ENCODE data around the gene CCDC102B. TPM values are rescaled to one million over a fixed set of nuclear protein-coding genes. Genes with fewer than 3 reads are reported as not detected.
A peak's percentile ranks its signal among the peaks of the same experiment; 100 is the strongest.
"Not testable (repeated sequence)": the region's sequence is repeated elsewhere in the genome, so short reads cannot be mapped to it uniquely, and the experiment has no call there.

The CCDC102B gene
- total and polyA plus RNA-seq, 2 experiments from 2014 or later, result 8.9 to 13.0 TPM

DNA sequence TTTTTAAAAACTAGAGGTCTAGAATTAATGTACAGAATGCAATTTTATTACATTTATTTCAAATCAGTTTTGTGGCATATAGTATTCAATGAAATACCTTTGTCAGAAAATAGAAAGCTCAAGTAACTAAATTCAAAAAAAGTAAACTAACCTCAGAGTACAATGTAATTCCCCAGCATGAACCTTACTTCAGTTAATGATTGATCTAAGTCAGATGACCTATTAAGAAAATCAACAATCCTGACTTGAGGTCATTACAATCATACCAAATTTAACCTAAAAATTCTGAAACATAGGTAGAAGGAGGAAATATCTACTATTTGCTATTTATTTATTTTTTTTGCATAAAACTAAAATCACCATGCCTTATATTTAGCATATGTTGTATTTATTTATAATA is 142.9 kb downstream of the CCDC102B start:
- no peaks in the 10 kb centered on the region for H3K36me3 ChIP-seq
- H3K4me3 ChIP-seq, result no peak overlapping the region
- H3K9me3 ChIP-seq (ENCODE audit: low read depth), result no peaks in the 10 kb centered on the region
- H3K4me1 ChIP-seq (ENCODE audit: low read depth), result peaks cover 6% of the 10 kb centered on the region
- DNase-seq (ENCODE audit: low read depth in 1 of 2, low spot score in 1 of 2), result no peak
- H3K27ac ChIP-seq, result no peak overlapping the region
- TF ChIP-seq, protein P1, sequence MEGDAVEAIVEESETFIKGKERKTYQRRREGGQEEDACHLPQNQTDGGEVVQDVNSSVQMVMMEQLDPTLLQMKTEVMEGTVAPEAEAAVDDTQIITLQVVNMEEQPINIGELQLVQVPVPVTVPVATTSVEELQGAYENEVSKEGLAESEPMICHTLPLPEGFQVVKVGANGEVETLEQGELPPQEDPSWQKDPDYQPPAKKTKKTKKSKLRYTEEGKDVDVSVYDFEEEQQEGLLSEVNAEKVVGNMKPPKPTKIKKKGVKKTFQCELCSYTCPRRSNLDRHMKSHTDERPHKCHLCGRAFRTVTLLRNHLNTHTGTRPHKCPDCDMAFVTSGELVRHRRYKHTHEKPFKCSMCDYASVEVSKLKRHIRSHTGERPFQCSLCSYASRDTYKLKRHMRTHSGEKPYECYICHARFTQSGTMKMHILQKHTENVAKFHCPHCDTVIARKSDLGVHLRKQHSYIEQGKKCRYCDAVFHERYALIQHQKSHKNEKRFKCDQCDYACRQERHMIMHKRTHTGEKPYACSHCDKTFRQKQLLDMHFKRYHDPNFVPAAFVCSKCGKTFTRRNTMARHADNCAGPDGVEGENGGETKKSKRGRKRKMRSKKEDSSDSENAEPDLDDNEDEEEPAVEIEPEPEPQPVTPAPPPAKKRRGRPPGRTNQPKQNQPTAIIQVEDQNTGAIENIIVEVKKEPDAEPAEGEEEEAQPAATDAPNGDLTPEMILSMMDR (IDR thresholded peaks at IDR 0.05; ENCODE audit: low read depth, low read length), result no peak
- H3K27me3 ChIP-seq, result no peaks in the 10 kb centered on the region

DNA sequence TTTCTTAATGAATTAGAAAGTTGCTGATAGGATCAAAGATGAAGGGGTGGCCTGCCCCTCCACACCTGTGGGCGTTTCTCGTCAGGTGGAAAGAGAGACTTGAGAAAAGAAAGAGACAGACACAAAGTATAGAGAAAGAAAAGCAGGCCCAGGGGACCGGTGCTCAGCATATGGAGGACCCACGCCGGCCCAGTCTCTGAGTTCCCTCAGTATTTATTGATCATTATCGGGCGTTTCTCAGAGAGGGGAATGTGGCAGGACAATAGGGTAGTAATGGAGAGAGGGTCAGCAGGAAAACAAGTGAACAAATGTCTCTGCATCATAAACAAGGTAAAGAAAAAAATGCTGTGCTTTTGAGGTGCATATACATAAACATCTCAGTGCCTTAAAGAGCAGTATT is 144.3 kb downstream of the CCDC102B start:
- no peak overlapping the region for H3K27ac ChIP-seq
- peaks cover 6% of the 10 kb centered on the region for H3K4me1 ChIP-seq (ENCODE audit: low read depth)
- TF ChIP-seq, protein P1 (IDR thresholded peaks at IDR 0.05; ENCODE audit: low read depth, low read length), result no peak
- H3K36me3 ChIP-seq, result no peaks in the 10 kb centered on the region
- DNase-seq (ENCODE audit: low read depth in 1 of 2, low spot score in 1 of 2), result no peak
- no peaks in the 10 kb centered on the region for H3K27me3 ChIP-seq
- H3K9me3 ChIP-seq (ENCODE audit: low read depth), result no peaks in the 10 kb centered on the region
- no peak overlapping the region for H3K4me3 ChIP-seq

DNA sequence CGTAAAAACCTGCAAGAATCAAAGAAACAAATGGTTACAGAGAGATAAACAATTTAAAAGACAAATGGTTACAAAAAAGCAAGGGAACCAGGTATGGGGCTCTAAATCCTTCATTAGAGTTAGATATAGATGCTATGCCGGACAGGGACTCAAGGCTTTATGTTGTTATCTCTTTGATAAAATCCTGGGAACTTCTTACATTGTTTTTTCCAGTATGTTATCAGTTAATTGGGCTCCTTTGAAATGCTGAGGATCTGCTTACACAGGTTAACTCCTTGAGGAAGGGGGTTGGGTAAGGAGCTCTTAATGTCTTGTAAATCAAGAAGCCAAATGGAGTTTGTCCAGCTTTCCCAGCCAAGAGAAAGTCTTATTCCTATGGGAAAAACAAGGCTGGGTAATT is 146.0 kb downstream of the CCDC102B start:
- not testable (repeated sequence) for H3K36me3 ChIP-seq; H3K4me1 ChIP-seq (ENCODE audit: low read depth); H3K4me3 ChIP-seq; H3K27me3 ChIP-seq; DNase-seq (ENCODE audit: low read depth in 1 of 2, low spot score in 1 of 2); H3K9me3 ChIP-seq (ENCODE audit: low read depth)
- H3K27ac ChIP-seq, result peak overlapping the region; percentile 70

DNA sequence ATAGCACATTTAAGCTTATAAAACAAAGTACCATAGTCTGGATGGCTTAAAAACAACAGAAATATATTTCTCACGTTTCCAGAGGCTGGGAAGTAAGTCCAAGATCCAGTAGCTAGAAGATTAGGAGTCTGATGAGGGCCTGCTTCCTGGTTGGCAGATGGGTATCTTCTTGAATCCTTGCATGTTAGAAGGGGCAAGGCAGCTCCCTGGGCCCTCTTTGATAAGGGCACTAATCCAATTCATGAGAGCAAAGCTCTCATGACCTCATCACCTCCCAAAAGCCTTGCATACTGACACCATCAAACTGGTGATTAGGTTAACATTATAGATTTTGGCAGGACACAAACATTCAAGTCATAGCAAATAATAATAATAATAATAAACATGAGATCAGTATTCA is 146.4 kb downstream of the CCDC102B start:
- DNase-seq (ENCODE audit: low read depth in 1 of 2, low spot score in 1 of 2), result no peak
- H3K27me3 ChIP-seq, result no peaks in the 10 kb centered on the region
- peaks cover 6% of the 10 kb centered on the region for H3K4me1 ChIP-seq (ENCODE audit: low read depth)
- peak overlapping the region; percentile 70 for H3K27ac ChIP-seq
- TF ChIP-seq, protein P1 (IDR thresholded peaks at IDR 0.05; ENCODE audit: low read depth, low read length), result no peak
- H3K9me3 ChIP-seq (ENCODE audit: low read depth), result no peaks in the 10 kb centered on the region
- H3K36me3 ChIP-seq, result no peaks in the 10 kb centered on the region
- H3K4me3 ChIP-seq, result no peak overlapping the region

DNA sequence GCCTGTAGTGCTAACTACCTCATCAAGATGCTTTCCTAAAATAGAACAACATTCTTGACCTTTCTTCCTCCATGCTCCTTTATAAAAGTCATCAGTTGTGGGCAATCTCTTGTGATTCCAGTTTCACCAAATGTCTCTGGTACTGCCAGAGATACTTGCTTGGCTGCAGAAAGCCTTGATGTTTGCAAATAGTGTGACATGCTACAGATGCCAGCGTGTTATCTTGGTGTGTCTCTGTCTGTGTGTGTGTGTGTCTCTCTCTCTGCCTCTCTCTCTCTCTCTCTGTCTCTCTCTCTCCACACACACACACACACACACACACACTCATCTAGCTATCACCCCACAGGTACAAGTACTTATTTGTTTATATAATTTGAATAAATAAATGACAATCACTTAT is 146.9 kb downstream of the CCDC102B start:
- Histone ChIP-seq H3K4me1 (ENCODE audit: low read depth) (peaks cover 6% of the 10 kb centered on the region), H3K27ac (peak overlapping the region; percentile 70), H3K4me3 (no peak overlapping the region), H3K9me3 (ENCODE audit: low read depth) (no peaks in the 10 kb centered on the region), H3K27me3 (no peaks in the 10 kb centered on the region), H3K36me3 (no peaks in the 10 kb centered on the region)
- TF ChIP-seq, protein P1 (IDR thresholded peaks at IDR 0.05; ENCODE audit: low read depth, low read length), result no peak
- DNase-seq (ENCODE audit: low read depth in 1 of 2, low spot score in 1 of 2), result peak in 1 of 2 donors; percentile 17

DNA sequence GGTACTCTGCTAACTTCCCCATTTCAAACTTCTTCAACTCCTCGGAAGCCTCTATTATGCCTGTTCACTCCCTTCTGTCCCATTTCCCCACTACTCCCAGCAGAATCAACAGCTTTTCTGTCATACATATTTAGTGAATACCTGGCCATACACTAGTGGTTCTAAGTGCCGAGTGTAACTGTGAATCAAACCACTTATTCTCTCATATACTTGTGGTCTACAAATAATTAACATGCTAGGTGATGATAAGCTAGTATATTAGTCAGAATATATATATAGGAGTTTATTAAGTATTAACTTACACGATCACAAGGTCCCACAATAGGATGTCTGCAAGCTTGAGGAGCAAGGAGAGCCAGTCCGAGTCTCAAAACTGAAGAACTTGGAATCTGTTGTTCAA is 150.7 kb downstream of the CCDC102B start:
- H3K36me3 ChIP-seq, result no peaks in the 10 kb centered on the region
- peaks cover 6% of the 10 kb centered on the region for H3K4me1 ChIP-seq (ENCODE audit: low read depth)
- no peak overlapping the region for H3K27ac ChIP-seq
- no peak for DNase-seq (ENCODE audit: low read depth in 1 of 2, low spot score in 1 of 2)
- H3K27me3 ChIP-seq, result no peaks in the 10 kb centered on the region
- no peak overlapping the region for H3K4me3 ChIP-seq
- H3K9me3 ChIP-seq (ENCODE audit: low read depth), result no peaks in the 10 kb centered on the region
- TF ChIP-seq, protein P1 (IDR thresholded peaks at IDR 0.05; ENCODE audit: low read depth, low read length), result no peak

Measured in cardiac muscle cell (in vitro differentiated cells and primary cell).